Astrocyte (in vitro differentiated cells and primary cell): ENCODE results near the gene PHLDA2.

Source experiments
- EZH2 ChIP-seq: IDR thresholded peaks from 2 replicates; pipeline ENCODE4 v1.6.1; 2012; ENCODE audit warnings: mild to moderate bottlenecking, low read length, inconsistent platforms; ENCODE audit not compliant: insufficient read depth
- TF ChIP-seq, protein P1 (sequence below): IDR thresholded peaks from 2 replicates; pipeline ENCODE4 v1.5.1; 2011; ENCODE audit warnings: low read depth, mild to moderate bottlenecking, inconsistent platforms, low read length, moderate library complexity; ENCODE audit not compliant: insufficient read depth

DNA sequence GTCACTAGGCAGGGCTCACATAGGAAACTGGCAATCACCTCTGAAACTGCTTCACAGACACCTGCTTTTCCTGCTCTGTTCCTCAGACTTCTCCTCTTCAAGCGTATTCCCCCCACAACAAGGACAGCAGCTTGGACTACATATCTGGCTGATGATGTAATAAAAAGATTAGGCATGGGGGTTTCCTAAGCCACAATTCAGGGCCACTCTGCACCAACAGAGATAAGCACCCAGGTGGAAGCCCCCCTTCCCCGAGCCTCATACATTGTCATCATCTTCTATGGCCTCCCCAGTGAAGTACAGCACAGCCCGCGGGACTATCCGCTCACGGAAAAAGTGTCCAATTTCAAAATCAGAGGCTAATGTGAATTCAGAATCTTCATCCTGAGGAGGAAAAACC lies 25.0 kb upstream of the PHLDA2 start:
- TF ChIP-seq, protein P1, sequence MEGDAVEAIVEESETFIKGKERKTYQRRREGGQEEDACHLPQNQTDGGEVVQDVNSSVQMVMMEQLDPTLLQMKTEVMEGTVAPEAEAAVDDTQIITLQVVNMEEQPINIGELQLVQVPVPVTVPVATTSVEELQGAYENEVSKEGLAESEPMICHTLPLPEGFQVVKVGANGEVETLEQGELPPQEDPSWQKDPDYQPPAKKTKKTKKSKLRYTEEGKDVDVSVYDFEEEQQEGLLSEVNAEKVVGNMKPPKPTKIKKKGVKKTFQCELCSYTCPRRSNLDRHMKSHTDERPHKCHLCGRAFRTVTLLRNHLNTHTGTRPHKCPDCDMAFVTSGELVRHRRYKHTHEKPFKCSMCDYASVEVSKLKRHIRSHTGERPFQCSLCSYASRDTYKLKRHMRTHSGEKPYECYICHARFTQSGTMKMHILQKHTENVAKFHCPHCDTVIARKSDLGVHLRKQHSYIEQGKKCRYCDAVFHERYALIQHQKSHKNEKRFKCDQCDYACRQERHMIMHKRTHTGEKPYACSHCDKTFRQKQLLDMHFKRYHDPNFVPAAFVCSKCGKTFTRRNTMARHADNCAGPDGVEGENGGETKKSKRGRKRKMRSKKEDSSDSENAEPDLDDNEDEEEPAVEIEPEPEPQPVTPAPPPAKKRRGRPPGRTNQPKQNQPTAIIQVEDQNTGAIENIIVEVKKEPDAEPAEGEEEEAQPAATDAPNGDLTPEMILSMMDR: no peak
- TF ChIP-seq EZH2: no peak
